Ishikawa (cell line): ENCODE results near the gene TIE1.

Experiments
- CEBPB ChIP-seq: IDR thresholded peaks from 2 replicates; pipeline ENCODE4 v1.6.1; 2012
- CREB1 ChIP-seq: IDR thresholded peaks from 2 replicates; pipeline ENCODE4 v1.6.1; 2012; ENCODE audit warnings: low read depth
- EGR1 ChIP-seq: IDR thresholded peaks from 2 replicates; pipeline ENCODE4 v1.6.1; 2012
- EP300 ChIP-seq: IDR thresholded peaks from 2 replicates; pipeline ENCODE4 v1.6.1; 2012; ENCODE audit warnings: borderline replicate concordance
- FOXM1 ChIP-seq: IDR thresholded peaks from 2 replicates; pipeline ENCODE4 v1.6.1; 2012; ENCODE audit warnings: low read depth, borderline replicate concordance
- NFIC ChIP-seq: IDR thresholded peaks from 2 replicates; pipeline ENCODE4 v1.6.1; 2012
- RAD21 ChIP-seq: IDR thresholded peaks from 2 replicates; pipeline ENCODE4 v1.6.1; 2012; ENCODE audit warnings: low read depth
- TAF1 ChIP-seq: IDR thresholded peaks from 2 replicates; pipeline ENCODE4 v1.6.1; 2012; ENCODE audit warnings: low read depth, mild to moderate bottlenecking
- TCF12 ChIP-seq: IDR thresholded peaks from 2 replicates; pipeline ENCODE4 v1.6.1; 2012; ENCODE audit warnings: low read depth
- TEAD4 ChIP-seq: IDR thresholded peaks from 2 replicates; pipeline ENCODE4 v1.6.1; 2012
- YY1 ChIP-seq: IDR thresholded peaks from 2 replicates; pipeline ENCODE4 v1.6.1; 2012; ENCODE audit warnings: low read depth
- ZBTB7A ChIP-seq: IDR thresholded peaks from 2 replicates; pipeline ENCODE4 v1.6.1; 2012; ENCODE audit warnings: low read depth
- TF ChIP-seq, protein P1 (sequence below): IDR thresholded peaks from 2 replicates; pipeline ENCODE4 v1.6.1; 2012
- TF ChIP-seq, protein P2 (sequence below): IDR thresholded peaks from 2 replicates; pipeline ENCODE4 v1.6.1; 2012; ENCODE audit warnings: low read depth, mild to moderate bottlenecking
- TF ChIP-seq, protein P3 (sequence below): IDR thresholded peaks from 2 replicates; pipeline ENCODE4 v1.6.1; 2012

The TIE1 gene

DNA sequence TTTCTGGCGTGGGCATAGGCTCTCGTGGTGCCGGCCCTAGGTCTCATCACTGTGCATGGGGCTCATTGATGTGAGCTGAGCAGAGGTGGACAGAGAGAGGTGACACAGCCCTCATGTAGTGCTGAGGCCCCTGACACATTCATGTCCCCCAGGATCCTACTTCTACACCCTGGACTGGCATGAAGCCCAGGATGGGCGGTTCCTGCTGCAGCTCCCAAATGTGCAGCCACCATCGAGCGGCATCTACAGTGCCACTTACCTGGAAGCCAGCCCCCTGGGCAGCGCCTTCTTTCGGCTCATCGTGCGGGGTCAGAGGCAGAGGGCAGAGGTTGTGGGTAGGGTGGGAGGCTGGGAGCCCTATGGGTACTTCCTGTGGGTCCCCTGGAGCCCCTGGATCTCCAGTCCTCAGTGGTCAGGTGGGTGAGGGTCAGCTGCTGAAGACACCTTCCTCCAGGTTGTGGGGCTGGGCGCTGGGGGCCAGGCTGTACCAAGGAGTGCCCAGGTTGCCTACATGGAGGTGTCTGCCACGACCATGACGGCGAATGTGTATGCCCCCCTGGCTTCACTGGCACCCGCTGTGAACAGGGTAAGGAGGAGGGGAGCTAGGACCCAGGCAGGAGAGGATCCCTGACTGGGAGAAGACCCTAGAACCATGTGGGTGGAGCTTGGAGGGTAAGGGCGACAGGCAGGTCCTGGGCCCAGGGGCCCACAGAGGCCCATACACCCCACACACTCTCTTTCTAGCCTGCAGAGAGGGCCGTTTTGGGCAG lies 6.1 kb downstream of the TIE1 start:
- TF ChIP-seq, protein P1, sequence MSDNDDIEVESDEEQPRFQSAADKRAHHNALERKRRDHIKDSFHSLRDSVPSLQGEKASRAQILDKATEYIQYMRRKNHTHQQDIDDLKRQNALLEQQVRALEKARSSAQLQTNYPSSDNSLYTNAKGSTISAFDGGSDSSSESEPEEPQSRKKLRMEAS: no peak
- no peak for TF ChIP-seq CEBPB
- no peak for TF ChIP-seq EP300
- no peak for TF ChIP-seq TCF12
- TF ChIP-seq EGR1: no peak
- no peak for TF ChIP-seq ZBTB7A
- no peak for TF ChIP-seq TAF1
- TF ChIP-seq FOXM1: no peak
- TF ChIP-seq NFIC: no peak
- TF ChIP-seq, protein P2, sequence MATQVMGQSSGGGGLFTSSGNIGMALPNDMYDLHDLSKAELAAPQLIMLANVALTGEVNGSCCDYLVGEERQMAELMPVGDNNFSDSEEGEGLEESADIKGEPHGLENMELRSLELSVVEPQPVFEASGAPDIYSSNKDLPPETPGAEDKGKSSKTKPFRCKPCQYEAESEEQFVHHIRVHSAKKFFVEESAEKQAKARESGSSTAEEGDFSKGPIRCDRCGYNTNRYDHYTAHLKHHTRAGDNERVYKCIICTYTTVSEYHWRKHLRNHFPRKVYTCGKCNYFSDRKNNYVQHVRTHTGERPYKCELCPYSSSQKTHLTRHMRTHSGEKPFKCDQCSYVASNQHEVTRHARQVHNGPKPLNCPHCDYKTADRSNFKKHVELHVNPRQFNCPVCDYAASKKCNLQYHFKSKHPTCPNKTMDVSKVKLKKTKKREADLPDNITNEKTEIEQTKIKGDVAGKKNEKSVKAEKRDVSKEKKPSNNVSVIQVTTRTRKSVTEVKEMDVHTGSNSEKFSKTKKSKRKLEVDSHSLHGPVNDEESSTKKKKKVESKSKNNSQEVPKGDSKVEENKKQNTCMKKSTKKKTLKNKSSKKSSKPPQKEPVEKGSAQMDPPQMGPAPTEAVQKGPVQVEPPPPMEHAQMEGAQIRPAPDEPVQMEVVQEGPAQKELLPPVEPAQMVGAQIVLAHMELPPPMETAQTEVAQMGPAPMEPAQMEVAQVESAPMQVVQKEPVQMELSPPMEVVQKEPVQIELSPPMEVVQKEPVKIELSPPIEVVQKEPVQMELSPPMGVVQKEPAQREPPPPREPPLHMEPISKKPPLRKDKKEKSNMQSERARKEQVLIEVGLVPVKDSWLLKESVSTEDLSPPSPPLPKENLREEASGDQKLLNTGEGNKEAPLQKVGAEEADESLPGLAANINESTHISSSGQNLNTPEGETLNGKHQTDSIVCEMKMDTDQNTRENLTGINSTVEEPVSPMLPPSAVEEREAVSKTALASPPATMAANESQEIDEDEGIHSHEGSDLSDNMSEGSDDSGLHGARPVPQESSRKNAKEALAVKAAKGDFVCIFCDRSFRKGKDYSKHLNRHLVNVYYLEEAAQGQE: no peak
- no peak for TF ChIP-seq RAD21

DNA sequence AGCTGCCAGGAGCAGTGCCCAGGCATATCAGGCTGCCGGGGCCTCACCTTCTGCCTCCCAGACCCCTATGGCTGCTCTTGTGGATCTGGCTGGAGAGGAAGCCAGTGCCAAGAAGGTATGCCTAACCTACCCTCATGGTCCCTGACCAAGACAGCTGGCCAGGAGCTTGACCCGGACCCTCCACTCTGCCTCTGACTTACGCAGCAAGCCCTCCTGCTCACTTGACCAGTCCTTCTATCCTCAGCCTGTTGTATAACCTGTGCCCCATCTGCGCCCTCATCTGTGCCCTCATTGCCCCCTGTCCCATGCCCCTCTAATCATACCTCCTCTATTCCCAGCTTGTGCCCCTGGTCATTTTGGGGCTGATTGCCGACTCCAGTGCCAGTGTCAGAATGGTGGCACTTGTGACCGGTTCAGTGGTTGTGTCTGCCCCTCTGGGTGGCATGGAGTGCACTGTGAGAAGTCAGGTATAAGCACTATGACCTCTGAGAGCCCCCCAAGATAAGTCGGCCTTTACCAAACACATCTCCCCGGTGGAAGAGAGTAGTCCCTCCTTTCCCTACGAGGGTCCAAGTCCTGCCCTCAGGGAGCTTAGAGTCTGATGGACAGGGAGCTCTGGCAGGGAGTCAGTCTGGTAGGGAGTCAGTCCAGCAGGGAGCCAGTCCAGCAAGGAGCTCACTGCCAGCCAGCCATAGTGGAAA lies 6.8 kb downstream of the TIE1 start:
- no peak for TF ChIP-seq CEBPB
- no peak for TF ChIP-seq TAF1
- TF ChIP-seq EGR1: no peak
- TF ChIP-seq RAD21: no peak
- no peak for TF ChIP-seq FOXM1
- no peak for TF ChIP-seq EP300
- TF ChIP-seq, protein P3, sequence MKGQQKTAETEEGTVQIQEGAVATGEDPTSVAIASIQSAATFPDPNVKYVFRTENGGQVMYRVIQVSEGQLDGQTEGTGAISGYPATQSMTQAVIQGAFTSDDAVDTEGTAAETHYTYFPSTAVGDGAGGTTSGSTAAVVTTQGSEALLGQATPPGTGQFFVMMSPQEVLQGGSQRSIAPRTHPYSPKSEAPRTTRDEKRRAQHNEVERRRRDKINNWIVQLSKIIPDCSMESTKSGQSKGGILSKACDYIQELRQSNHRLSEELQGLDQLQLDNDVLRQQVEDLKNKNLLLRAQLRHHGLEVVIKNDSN: no peak
- no peak for TF ChIP-seq ZBTB7A
- no peak for TF ChIP-seq NFIC
- no peak for TF ChIP-seq TEAD4
- TF ChIP-seq, protein P1: no peak
- TF ChIP-seq, protein P2: no peak
- TF ChIP-seq YY1: no peak
- no peak for TF ChIP-seq CREB1
- TF ChIP-seq TCF12: no peak

DNA sequence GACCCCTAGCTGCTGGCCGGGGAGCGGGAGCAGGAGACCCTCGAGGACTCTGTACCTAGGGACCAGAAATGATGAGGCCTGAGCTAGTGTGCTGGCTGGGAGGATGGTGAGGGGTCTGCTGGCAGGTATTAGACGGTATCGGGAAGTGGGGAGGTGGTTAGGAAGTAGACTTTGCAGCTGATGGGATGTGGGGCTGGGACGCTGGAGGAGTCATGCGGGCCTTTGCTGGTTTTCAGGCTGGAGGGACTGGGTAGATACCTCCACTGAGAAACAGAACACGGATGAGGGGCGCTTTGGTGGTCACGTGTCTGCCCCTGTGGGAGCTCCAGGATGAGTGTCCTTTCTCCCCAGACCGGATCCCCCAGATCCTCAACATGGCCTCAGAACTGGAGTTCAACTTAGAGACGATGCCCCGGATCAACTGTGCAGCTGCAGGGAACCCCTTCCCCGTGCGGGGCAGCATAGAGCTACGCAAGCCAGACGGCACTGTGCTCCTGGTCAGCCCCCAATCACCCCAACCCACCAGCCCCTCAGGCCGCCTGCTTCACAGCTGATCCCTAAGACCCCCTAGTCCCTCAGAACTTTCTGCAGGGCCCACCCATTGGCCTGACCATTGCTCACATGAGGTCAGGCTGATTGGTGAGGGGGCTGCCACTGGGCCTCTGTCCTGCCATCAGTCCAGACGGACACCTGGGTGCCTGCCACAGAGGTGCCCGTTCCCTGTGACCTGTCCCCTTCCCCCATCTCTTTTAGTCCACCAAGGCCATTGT lies 8.0 kb downstream of the TIE1 start:
- TF ChIP-seq, protein P1: no peak
- no peak for TF ChIP-seq EGR1
- TF ChIP-seq TCF12: no peak
- no peak for TF ChIP-seq RAD21
- TF ChIP-seq CEBPB: no peak
- no peak for TF ChIP-seq EP300
- TF ChIP-seq, protein P2: no peak
- TF ChIP-seq NFIC: no peak
- no peak for TF ChIP-seq CREB1
- no peak for TF ChIP-seq TEAD4
- no peak for TF ChIP-seq YY1
- TF ChIP-seq, protein P3: no peak
- TF ChIP-seq TAF1: no peak
- no peak for TF ChIP-seq ZBTB7A
- TF ChIP-seq FOXM1: no peak
